H9 (cell line): ENCODE results near the gene KDM2B. TPM values are rescaled to one million over a fixed set of nuclear protein-coding genes. Genes with fewer than 3 reads are reported as not detected.

Experiments
- DNase-seq: peaks from one replicate; pipeline ENCODE4 v3.0.0-alpha.2; 2017
- H2AFZ ChIP-seq: one replicate; pipeline ENCODE4 v1.6.1; 2013; ENCODE audit warnings: mild to moderate bottlenecking, low read length, control low read depth, moderate library complexity
- H2AK5ac ChIP-seq: 2 replicates; pipeline ENCODE4 v1.6.1; 2013; ENCODE audit warnings: low read length, control low read depth, mixed read lengths; ENCODE audit not compliant: insufficient read length
- H2BK120ac ChIP-seq: one replicate; pipeline ENCODE4 v1.6.1; 2013; ENCODE audit warnings: low read depth, mild to moderate bottlenecking, low read length, control low read depth, inconsistent platforms; ENCODE audit not compliant: poor library complexity, severe bottlenecking
- H2BK12ac ChIP-seq: 2 replicates; pipeline ENCODE4 v1.6.1; 2013; ENCODE audit warnings: low read length, control low read depth, mixed read lengths, low read depth; ENCODE audit not compliant: insufficient read length
- H2BK15ac ChIP-seq: 2 replicates; pipeline ENCODE4 v1.6.1; 2013; ENCODE audit warnings: low read depth, low read length, control low read depth
- H2BK20ac ChIP-seq: one replicate; pipeline ENCODE4 v1.6.1; 2013; ENCODE audit warnings: low read depth, mild to moderate bottlenecking, low read length, control low read depth, inconsistent platforms; ENCODE audit not compliant: poor library complexity, severe bottlenecking
- H2BK5ac ChIP-seq: 2 replicates; pipeline ENCODE4 v1.6.1; 2013; ENCODE audit warnings: low read length, control low read depth, mixed read lengths; ENCODE audit not compliant: insufficient read length
- H3K14ac ChIP-seq: 2 replicates; pipeline ENCODE4 v1.6.1; 2013; ENCODE audit warnings: low read length, control low read depth; ENCODE audit not compliant: insufficient read depth
- H3K18ac ChIP-seq: 2 replicates; pipeline ENCODE4 v1.6.1; 2013; ENCODE audit warnings: low read depth, mild to moderate bottlenecking, mixed read lengths, low read length, control low read depth; ENCODE audit not compliant: insufficient read length
- H3K23ac ChIP-seq: 2 replicates; pipeline ENCODE4 v1.6.1; 2013; ENCODE audit warnings: low read length, control low read depth, mixed read lengths, low read depth; ENCODE audit not compliant: insufficient read length
- H3K23me2 ChIP-seq: 2 replicates; pipeline ENCODE4 v1.6.1; 2013; ENCODE audit warnings: low read depth, mild to moderate bottlenecking, mixed read lengths, low read length, control low read depth; ENCODE audit not compliant: insufficient read length, poor library complexity, severe bottlenecking
- H3K27ac ChIP-seq: 2 replicates; pipeline ENCODE4 v1.5.1; 2013; ENCODE audit warnings: low read length, control low read depth, mixed read lengths, low read depth; ENCODE audit not compliant: insufficient read length
- H3K27me3 ChIP-seq: 2 replicates; pipeline ENCODE4 v1.6.1; 2013; ENCODE audit warnings: low read length, control low read depth, inconsistent platforms; ENCODE audit not compliant: insufficient read depth
- H3K4ac ChIP-seq: 2 replicates; pipeline ENCODE4 v1.6.1; 2013; ENCODE audit warnings: low read depth, mild to moderate bottlenecking, control low read depth, inconsistent platforms, low read length, moderate library complexity
- H3K4me1 ChIP-seq: 2 replicates; pipeline ENCODE4 v1.6.1; 2013; ENCODE audit warnings: low read length, control low read depth, inconsistent platforms; ENCODE audit not compliant: insufficient read depth
- H3K4me2 ChIP-seq: 2 replicates; pipeline ENCODE4 v1.6.1; 2013; ENCODE audit warnings: low read length, control low read depth, mixed read lengths; ENCODE audit not compliant: insufficient read length, insufficient read depth
- H3K56ac ChIP-seq: 2 replicates; pipeline ENCODE4 v1.6.1; 2013; ENCODE audit warnings: low read depth, mild to moderate bottlenecking, mixed read lengths, low read length, control low read depth; ENCODE audit not compliant: insufficient read length
- H3K79me1 ChIP-seq: 2 replicates; pipeline ENCODE4 v1.6.1; 2013; ENCODE audit warnings: low read depth, mild to moderate bottlenecking, moderate library complexity, low read length, control low read depth, inconsistent platforms; ENCODE audit not compliant: insufficient read depth, poor library complexity, severe bottlenecking
- H3K79me2 ChIP-seq: 2 replicates; pipeline ENCODE4 v1.6.1; 2013; ENCODE audit warnings: low read length, control low read depth, inconsistent platforms; ENCODE audit not compliant: insufficient read depth
- H3K9ac ChIP-seq: 2 replicates; pipeline ENCODE4 v1.6.1; 2013; ENCODE audit warnings: low read length, control low read depth, mixed read lengths; ENCODE audit not compliant: insufficient read length; ENCODE audit errors: extremely low read depth
- H3K9me3 ChIP-seq: one replicate; pipeline ENCODE4 v1.6.1; 2013; ENCODE audit warnings: low read depth, low read length, inconsistent platforms; ENCODE audit not compliant: control insufficient read depth
- H3T11ph ChIP-seq: one replicate; pipeline ENCODE4 v1.6.1; 2013; ENCODE audit warnings: mild to moderate bottlenecking, low read length, control low read depth, inconsistent platforms
- H4K20me1 ChIP-seq: one replicate; pipeline ENCODE4 v1.6.1; 2013; ENCODE audit not compliant: control insufficient read depth, insufficient read length, insufficient read depth
- H4K5ac ChIP-seq: 2 replicates; pipeline ENCODE4 v1.6.1; 2013; ENCODE audit warnings: low read depth, mild to moderate bottlenecking, mixed read lengths, low read length, control low read depth; ENCODE audit not compliant: insufficient read length
- H4K8ac ChIP-seq: replicated peaks from 2 replicates; pipeline ENCODE4 v1.6.1; 2013; ENCODE audit warnings: low read length, control low read depth, mixed read lengths, low read depth; ENCODE audit not compliant: insufficient read length
- H4K91ac ChIP-seq: 2 replicates; pipeline ENCODE4 v1.6.1; 2013; ENCODE audit warnings: low read depth, mild to moderate bottlenecking, moderate library complexity, mixed read lengths, low read length, control low read depth; ENCODE audit not compliant: insufficient read length
- H3K27ac Mint-ChIP-seq, 3 experiments: 2 replicates in 2 of 3; 3 replicates in 1 of 3; pipeline ENCODE4 v1.8.0; 2020 to 2021; ENCODE audit warnings: mixed read lengths in 3 of 3, mild to moderate bottlenecking in 1 of 3, moderate library complexity in 1 of 3
- H3K27me3 Mint-ChIP-seq: 2 replicates; pipeline ENCODE4 v1.8.0; 2021; ENCODE audit warnings: low read depth, mild to moderate bottlenecking, moderate library complexity, mixed read lengths
- H3K36me3 Mint-ChIP-seq, 3 experiments: 2 replicates in 2 of 3; 3 replicates in 1 of 3; pipeline ENCODE4 v1.8.0; 2020 to 2021; ENCODE audit warnings: low read depth in 3 of 3, mixed read lengths in 3 of 3; ENCODE audit not compliant: insufficient read depth in 1 of 3
- H3K4me1 Mint-ChIP-seq, 2 experiments: 2 replicates each; pipeline ENCODE4 v1.8.0; 2020; ENCODE audit warnings: mixed read lengths in 2 of 2
- H3K4me3 Mint-ChIP-seq, 2 experiments: 2 replicates in 1 of 2; 3 replicates in 1 of 2; pipeline ENCODE4 v1.8.0; 2020 to 2021; ENCODE audit warnings: mild to moderate bottlenecking in 2 of 2, mixed read lengths in 2 of 2, moderate library complexity in 1 of 2
- H3K9me3 Mint-ChIP-seq, 2 experiments: 2 replicates in 1 of 2; 3 replicates in 1 of 2; pipeline ENCODE4 v1.8.0; 2020; ENCODE audit warnings: mild to moderate bottlenecking in 2 of 2, mixed read lengths in 2 of 2, moderate library complexity in 1 of 2
- CTCF ChIP-seq: fragments of 200-600 bp; sonication (generic); conservative IDR thresholded peaks from 3 replicates; pipeline ENCODE4 v1.8.0; 2021; ENCODE audit warnings: antibody characterized with exemption, mild to moderate bottlenecking
- WGBS: extraction: QIAGEN DNeasy Blood & Tissue Kit; methylation state at CpG from one replicate; pipeline ENCODE4 v1.1.7; 2013; ENCODE audit warnings: missing lambda C conversion rate, low lambda C conversion rate, mixed read lengths; ENCODE audit not compliant: insufficient read length; ENCODE audit errors: extremely low coverage; 5-methylcytosine and 5-hydroxymethylcytosine counted together
- total RNA-seq: library from RNA; stranded (reverse); gene quantifications from 2 replicates; pipeline ENCODE4 v1.2.1, GENCODE V29; 2021

The KDM2B gene
- total RNA-seq, 1 experiment from 2014 or later, result 143 TPM

DNA sequence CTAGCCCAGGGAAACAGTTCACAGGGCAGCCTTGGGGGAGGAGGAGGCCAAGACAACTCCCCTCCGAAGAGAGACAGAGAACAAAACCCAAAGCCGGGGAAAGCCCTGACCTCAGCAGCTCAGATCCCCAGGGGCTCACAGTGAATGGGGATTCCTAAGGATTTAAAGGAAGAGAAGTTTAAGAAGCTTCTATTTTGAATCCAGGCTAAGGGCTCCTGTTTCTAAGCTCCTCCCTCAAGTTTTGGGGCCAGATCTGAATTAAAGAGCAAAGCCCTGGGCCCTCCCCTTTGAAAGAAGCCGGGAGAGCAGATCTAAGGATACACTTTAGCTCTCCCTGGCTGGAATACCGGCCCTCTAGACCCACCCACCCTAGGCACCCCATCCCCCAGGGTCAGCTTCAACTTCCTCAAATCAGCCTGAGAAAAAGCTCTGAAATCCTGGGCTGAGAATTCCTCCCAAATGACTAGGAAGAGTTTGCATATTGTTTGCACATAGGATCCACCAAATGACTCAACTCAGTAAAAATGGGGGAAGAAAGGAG is 3.9 kb downstream of the KDM2B start:
- H3K79me1 ChIP-seq, result no peaks in the 10 kb centered on the region
- no peak overlapping the region for H2BK15ac ChIP-seq
- H2BK20ac ChIP-seq, result no peak overlapping the region
- H4K20me1 ChIP-seq, result no peaks in the 10 kb centered on the region
- H3K27ac ChIP-seq, result peak overlapping the region; percentile 93
- no peak overlapping the region for H4K8ac ChIP-seq
- no peak overlapping the region for H3K23ac ChIP-seq
- no peak overlapping the region for H3K4ac ChIP-seq
- H3K27me3 ChIP-seq, result no peaks in the 10 kb centered on the region
- peaks cover 9% of the 10 kb centered on the region; the same call in 1 of the 2 replicates for H3K79me2 ChIP-seq
- no peak overlapping the region for H2AFZ ChIP-seq
- Mint-ChIP-seq H3K36me3 (peaks cover 30 to 44% (median 35%) of the 10 kb centered on the region in 3 experiments), H3K9me3 (no peaks in the 10 kb centered on the region), H3K27me3 (no peaks in the 10 kb centered on the region), H3K4me1 (peaks cover 40 to 41% of the 10 kb centered on the region in 2 experiments), H3K4me3 (peak overlapping the region; percentile 79 to 98), H3K27ac (peak overlapping the region; percentile 97 to 100 (median 100))
- no peaks in the 10 kb centered on the region for H3K9me3 ChIP-seq
- H2AK5ac ChIP-seq, result no peak overlapping the region
- H4K5ac ChIP-seq, result no peak overlapping the region
- H2BK5ac ChIP-seq, result peak overlapping the region; percentile 78
- H2BK120ac ChIP-seq, result no peak overlapping the region
- DNase-seq, result peak; percentile 87
- H4K91ac ChIP-seq, result no peak overlapping the region
- H3T11ph ChIP-seq, result no peak overlapping the region
- peak overlapping the region; percentile 71 for H3K4me2 ChIP-seq
- no peak overlapping the region; the same call in 1 of the 2 replicates for H3K14ac ChIP-seq
- peaks cover 6% of the 10 kb centered on the region; the same call in 1 of the 2 replicates for H3K4me1 ChIP-seq
- WGBS, result no CpG with 5 or more reads among the region's 4 CpGs
- no peak for TF ChIP-seq CTCF
- peak overlapping the region; percentile 67 for H3K9ac ChIP-seq
- peaks cover 36% of the 10 kb centered on the region for H3K23me2 ChIP-seq
- no peak overlapping the region for H3K18ac ChIP-seq
- no peak overlapping the region for H2BK12ac ChIP-seq
- H3K56ac ChIP-seq, result no peak overlapping the region
